ENCODE data around the gene CRHR1. TPM values are rescaled to one million over a fixed set of nuclear protein-coding genes. Genes with fewer than 3 reads are reported as not detected.
A peak's percentile ranks its signal among the peaks of the same experiment; 100 is the strongest.
"Not testable (repeated sequence)": the region's sequence is repeated elsewhere in the genome, so short reads cannot be mapped to it uniquely, and the experiment has no call there.

The CRHR1 gene
- total RNA-seq (1 to 10 TPM; 1.9 to 3.2 TPM), polyA plus RNA-seq (ENCODE audit: insufficient read length in 2 of 2) (10 to 100 TPM in 1 of 2 donors, 1 to 10 TPM in 1; 8.1 to 10.4 TPM)
- long read RNA-seq, donor 1, result 0 reads
- long read RNA-seq, donor 2, result 0 reads
- long read RNA-seq, donor 3, result 0 reads
- long read RNA-seq, donor 4, result 0 reads

GRCh38 chr17:45784293-45784740 is at the start of gene CRHR1:
Gene CRHR1, plus strand, starts transcription at chr17:45784320. Its CDS starts 225 bp downstream, at chr17:45784545.
- Histone ChIP-seq H3K27ac (ENCODE audit: low read depth, low read length) (no peak within 1 kb of the TSS), H3K27me3 (ENCODE audit: control insufficient read depth, insufficient read depth, low read length) (peaks cover 39% of the 10 kb centered on the region), H3K9me3 (ENCODE audit: control insufficient read depth, insufficient read depth, low read length) (no peaks in the 10 kb centered on the region), H3K4me1 (ENCODE audit: control insufficient read depth, insufficient read depth, low read length) (peaks cover 22% of the 10 kb centered on the region), H3K36me3 (ENCODE audit: control insufficient read depth, insufficient read depth, low read length) (no peaks in the 10 kb centered on the region), H3K4me3 (ENCODE audit: low read depth, low read length) (peak within 1 kb of the TSS; percentile 46)
- under 1% methylated on average over 56 of the region's 56 CpGs for WGBS (ENCODE audit: insufficient coverage)
- DNase-seq (ENCODE audit: low read depth in 4 of 6, low spot score in 6 of 6), result no peak

GRCh38 chr17:45734598-45734997 is 49.5 kb upstream of the CRHR1 start:
- Histone ChIP-seq H3K27me3 (ENCODE audit: control insufficient read depth, insufficient read depth, low read length) (no peaks in the 10 kb centered on the region), H3K36me3 (ENCODE audit: control insufficient read depth, insufficient read depth, low read length) (no peaks in the 10 kb centered on the region), H3K4me1 (ENCODE audit: control insufficient read depth, insufficient read depth, low read length) (peaks cover 2% of the 10 kb centered on the region), H3K9me3 (ENCODE audit: control insufficient read depth, insufficient read depth, low read length) (peaks cover 5% of the 10 kb centered on the region), H3K4me3 (ENCODE audit: low read depth, low read length) (no peak overlapping the region), H3K27ac (ENCODE audit: low read depth, low read length) (no peak overlapping the region)
- 95% methylated on average over 2 of the region's 3 CpGs for WGBS (ENCODE audit: insufficient coverage)
- no peak for DNase-seq (ENCODE audit: low read depth in 4 of 6, low spot score in 6 of 6)

DNA sequence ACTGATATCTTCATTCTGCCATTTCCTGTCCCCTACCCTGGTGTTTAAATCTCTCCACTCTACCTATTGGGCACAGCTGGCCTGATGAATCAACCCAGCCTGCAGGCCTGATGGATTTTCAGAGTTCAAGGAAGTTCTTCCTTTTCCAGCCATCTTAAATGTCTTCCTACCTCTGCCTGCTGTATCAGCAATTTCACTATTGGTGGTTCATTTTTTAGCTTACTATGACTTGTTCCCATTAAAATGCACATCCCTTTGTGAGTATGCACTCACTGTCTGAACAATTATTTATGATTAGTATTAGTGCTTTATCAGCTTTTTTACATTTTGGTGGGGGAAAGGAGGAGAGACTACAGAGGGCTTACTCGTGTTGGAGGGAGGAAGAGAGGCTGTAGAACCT is 48.6 kb upstream of the CRHR1 start:
- no peak overlapping the region for H3K4me3 ChIP-seq (ENCODE audit: low read depth, low read length)
- 40% methylated on average over 1 of the region's 1 CpG for WGBS (ENCODE audit: insufficient coverage)

GRCh38 chr17:45739786-45740185 is 44.3 kb upstream of the CRHR1 start:
- Histone ChIP-seq H3K4me3 (ENCODE audit: low read depth, low read length) (no peak overlapping the region), H3K4me1 (ENCODE audit: control insufficient read depth, insufficient read depth, low read length) (peaks cover 4% of the 10 kb centered on the region), H3K27me3 (ENCODE audit: control insufficient read depth, insufficient read depth, low read length) (no peaks in the 10 kb centered on the region), H3K36me3 (ENCODE audit: control insufficient read depth, insufficient read depth, low read length) (no peaks in the 10 kb centered on the region), H3K27ac (ENCODE audit: low read depth, low read length) (no peak overlapping the region), H3K9me3 (ENCODE audit: control insufficient read depth, insufficient read depth, low read length) (no peaks in the 10 kb centered on the region)
- WGBS (ENCODE audit: insufficient coverage), result 100% methylated on average over 2 of the region's 2 CpGs
- DNase-seq (ENCODE audit: low read depth in 4 of 6, low spot score in 6 of 6), result no peak

More for the DNA sequence above, 48.6 kb upstream of the CRHR1 start:
- Histone ChIP-seq H3K4me1 (ENCODE audit: control insufficient read depth, insufficient read depth, low read length) (peaks cover 4% of the 10 kb centered on the region), H3K27ac (ENCODE audit: low read depth, low read length) (no peak overlapping the region), H3K9me3 (ENCODE audit: control insufficient read depth, insufficient read depth, low read length) (peaks cover 5% of the 10 kb centered on the region), H3K27me3 (ENCODE audit: control insufficient read depth, insufficient read depth, low read length) (no peaks in the 10 kb centered on the region), H3K36me3 (ENCODE audit: control insufficient read depth, insufficient read depth, low read length) (no peaks in the 10 kb centered on the region)
- no peak for DNase-seq (ENCODE audit: low read depth in 4 of 6, low spot score in 6 of 6)

DNA sequence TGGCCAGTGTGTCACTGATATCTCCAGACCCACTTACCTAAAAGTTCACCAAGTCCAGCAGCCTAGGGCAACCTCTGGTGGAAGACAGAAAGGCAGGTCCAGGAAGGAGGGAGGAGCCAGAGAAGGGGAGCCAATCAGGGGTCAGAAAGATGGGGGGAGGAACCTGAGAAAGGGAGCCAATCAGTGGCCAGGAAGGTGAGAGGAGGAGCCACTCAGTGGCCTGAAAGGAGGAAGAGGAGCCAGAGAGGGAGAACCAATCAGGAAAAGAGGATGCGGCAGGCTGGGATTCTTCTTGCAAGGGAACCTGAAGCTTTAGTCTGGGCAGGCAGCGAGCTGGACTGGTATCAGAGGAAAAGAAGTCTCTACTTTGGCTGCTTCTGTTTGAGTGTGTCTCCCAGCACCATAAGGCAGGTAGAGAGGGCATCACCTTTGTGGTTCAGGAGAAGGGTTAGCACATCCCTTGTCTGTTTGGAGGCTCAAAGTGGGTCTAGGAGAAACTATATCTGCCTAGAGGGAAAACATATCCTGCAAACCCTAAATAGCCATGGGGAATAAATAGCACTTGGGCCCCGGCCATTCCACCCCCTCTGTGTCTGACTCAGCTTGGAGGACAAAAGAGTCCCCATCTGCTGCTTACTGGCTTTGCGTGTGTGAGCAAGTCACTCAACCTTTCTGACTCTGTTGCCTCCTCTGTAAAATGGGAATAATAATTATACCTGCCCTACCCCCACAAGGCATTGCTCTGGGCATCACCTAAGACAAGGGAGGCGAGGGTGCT is 43.4 kb upstream of the CRHR1 start:
- H3K27ac ChIP-seq (ENCODE audit: low read depth, low read length), result no peak overlapping the region
- H3K9me3 ChIP-seq (ENCODE audit: control insufficient read depth, insufficient read depth, low read length), result no peaks in the 10 kb centered on the region

GRCh38 chr17:45742251-45742650 is 41.9 kb upstream of the CRHR1 start:
- Histone ChIP-seq H3K4me1 (ENCODE audit: control insufficient read depth, insufficient read depth, low read length) (peaks cover 9% of the 10 kb centered on the region), H3K9me3 (ENCODE audit: control insufficient read depth, insufficient read depth, low read length) (no peaks in the 10 kb centered on the region), H3K36me3 (ENCODE audit: control insufficient read depth, insufficient read depth, low read length) (no peaks in the 10 kb centered on the region), H3K4me3 (ENCODE audit: low read depth, low read length) (no peak overlapping the region), H3K27ac (ENCODE audit: low read depth, low read length) (no peak overlapping the region), H3K27me3 (ENCODE audit: control insufficient read depth, insufficient read depth, low read length) (no peaks in the 10 kb centered on the region)
- no peak for DNase-seq (ENCODE audit: low read depth in 4 of 6, low spot score in 6 of 6)
- WGBS (ENCODE audit: insufficient coverage), result 100% methylated on average over 1 of the region's 1 CpG

More for the DNA sequence above, 43.4 kb upstream of the CRHR1 start:
- 39% methylated on average over 4 of the region's 5 CpGs for WGBS (ENCODE audit: insufficient coverage)
- H3K36me3 ChIP-seq (ENCODE audit: control insufficient read depth, insufficient read depth, low read length), result no peaks in the 10 kb centered on the region
- peak in 5 of 6 donors; percentile 6 to 94 (median 61) for DNase-seq (ENCODE audit: low read depth in 4 of 6, low spot score in 6 of 6)
- H3K27me3 ChIP-seq (ENCODE audit: control insufficient read depth, insufficient read depth, low read length), result no peaks in the 10 kb centered on the region
- peaks cover 4% of the 10 kb centered on the region for H3K4me1 ChIP-seq (ENCODE audit: control insufficient read depth, insufficient read depth, low read length)
- peak overlapping the region; percentile 13 for H3K4me3 ChIP-seq (ENCODE audit: low read depth, low read length)

- H3K9me3 ChIP-seq (ENCODE audit: control insufficient read depth, insufficient read depth, low read length), result no peaks in the 10 kb centered on the region
- no peaks in the 10 kb centered on the region for H3K27me3 ChIP-seq (ENCODE audit: control insufficient read depth, insufficient read depth, low read length)
- no peaks in the 10 kb centered on the region for H3K36me3 ChIP-seq (ENCODE audit: control insufficient read depth, insufficient read depth, low read length)
- DNase-seq (ENCODE audit: low read depth in 4 of 6, low spot score in 6 of 6), result no peak
- 60% methylated on average over 1 of the region's 4 CpGs for WGBS (ENCODE audit: insufficient coverage)
- H3K4me3 ChIP-seq (ENCODE audit: low read depth, low read length), result no peak overlapping the region
- peaks cover 9% of the 10 kb centered on the region for H3K4me1 ChIP-seq (ENCODE audit: control insufficient read depth, insufficient read depth, low read length)
- H3K27ac ChIP-seq (ENCODE audit: low read depth, low read length), result no peak overlapping the region
These were observed 40.3 kb upstream of the CRHR1 start for GRCh38 chr17:45743626-45744326.

DNA sequence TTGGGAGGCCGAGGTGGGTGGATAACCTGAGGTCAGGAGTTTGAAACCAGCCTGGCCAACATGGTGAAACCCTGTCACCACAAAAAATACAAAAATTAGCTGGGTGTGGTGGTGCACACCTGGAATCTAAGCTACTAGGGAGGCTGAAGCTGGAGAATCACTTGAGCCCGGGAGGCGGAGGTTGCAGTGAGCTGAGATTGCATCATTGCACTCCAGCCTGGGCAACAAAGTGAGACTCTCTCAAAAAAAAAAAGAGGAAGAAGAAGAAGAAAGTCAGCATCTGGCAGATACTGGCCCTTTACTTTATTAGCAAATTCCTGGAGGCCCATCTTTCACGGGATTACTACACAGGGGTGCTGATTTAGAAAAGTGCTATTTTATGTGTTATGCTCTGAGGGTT is 39.3 kb upstream of the CRHR1 start:
- not testable (repeated sequence) for H3K27me3 ChIP-seq (ENCODE audit: control insufficient read depth, insufficient read depth, low read length); H3K36me3 ChIP-seq (ENCODE audit: control insufficient read depth, insufficient read depth, low read length); DNase-seq (ENCODE audit: low read depth in 4 of 6, low spot score in 6 of 6); H3K4me3 ChIP-seq (ENCODE audit: low read depth, low read length); H3K27ac ChIP-seq (ENCODE audit: low read depth, low read length); H3K4me1 ChIP-seq (ENCODE audit: control insufficient read depth, insufficient read depth, low read length); H3K9me3 ChIP-seq (ENCODE audit: control insufficient read depth, insufficient read depth, low read length)
- WGBS (ENCODE audit: insufficient coverage), result 80% methylated on average over 2 of the region's 4 CpGs

- Histone ChIP-seq H3K4me1 (ENCODE audit: control insufficient read depth, insufficient read depth, low read length) (peaks cover 4% of the 10 kb centered on the region), H3K27me3 (ENCODE audit: control insufficient read depth, insufficient read depth, low read length) (no peaks in the 10 kb centered on the region), H3K4me3 (ENCODE audit: low read depth, low read length) (no peak overlapping the region), H3K36me3 (ENCODE audit: control insufficient read depth, insufficient read depth, low read length) (no peaks in the 10 kb centered on the region), H3K9me3 (ENCODE audit: control insufficient read depth, insufficient read depth, low read length) (no peaks in the 10 kb centered on the region), H3K27ac (ENCODE audit: low read depth, low read length) (no peak overlapping the region)
- peak in 1 of 6 donors; percentile 49 for DNase-seq (ENCODE audit: low read depth in 4 of 6, low spot score in 6 of 6)
- 21% methylated on average over 6 of the region's 11 CpGs for whole genome bisulfite sequencing (ENCODE audit: insufficient coverage)
These were observed 38.3 kb upstream of the CRHR1 start for GRCh38 chr17:45745601-45746494.
